SU-DHL-6 (cell line): ENCODE results near the gene TMTC1.

Experiments
- CTCF ChIP-seq: fragments of 200-600 bp; sonication (generic); IDR thresholded peaks from one replicate; pipeline ENCODE4 v1.5.1; 2017; ENCODE audit warnings: antibody characterized with exemption, mild to moderate bottlenecking, low read length, moderate library complexity; ENCODE audit not compliant: insufficient read depth, poor library complexity, severe bottlenecking
- EZH2phosphoT487 ChIP-seq: fragments of 200-600 bp; sonication (generic), shearing (Covaris generic); conservative IDR thresholded peaks from 2 replicates; pipeline ENCODE4 v1.6.1; 2018; ENCODE audit warnings: mild to moderate bottlenecking, antibody characterized with exemption, low read length, moderate library complexity, mixed read lengths

GRCh38 chr12:29589286-29589820 lies 194.4 kb downstream of the TMTC1 start:
- TF ChIP-seq CTCF (no peak), EZH2phosphoT487 (no peak)
